Thyroid gland (tissue), 4 donors: Measurements from ENCODE around the gene SIRPA.

Experiments used
- CTCF ChIP-seq, 6 experiments: fragments of 200-600 bp in 3 of 6; fragments of 450-650 bp in 3 of 6; sonication (generic) in 3 of 6; IDR thresholded peaks; one replicate each; pipeline ENCODE4 v1.5.1; 2016 to 2019; ENCODE audit warnings: antibody characterized with exemption in 6 of 6, mild to moderate bottlenecking in 2 of 6, inconsistent platforms in 1 of 6, moderate library complexity in 1 of 6
- POLR2A ChIP-seq, 2 donors: fragments of 450-650 bp; IDR thresholded peaks; one replicate each; pipeline ENCODE4 v1.6.1; 2017; ENCODE audit warnings: antibody characterized with exemption in 2 of 2, mild to moderate bottlenecking in 2 of 2, moderate library complexity in 1 of 2

DNA sequence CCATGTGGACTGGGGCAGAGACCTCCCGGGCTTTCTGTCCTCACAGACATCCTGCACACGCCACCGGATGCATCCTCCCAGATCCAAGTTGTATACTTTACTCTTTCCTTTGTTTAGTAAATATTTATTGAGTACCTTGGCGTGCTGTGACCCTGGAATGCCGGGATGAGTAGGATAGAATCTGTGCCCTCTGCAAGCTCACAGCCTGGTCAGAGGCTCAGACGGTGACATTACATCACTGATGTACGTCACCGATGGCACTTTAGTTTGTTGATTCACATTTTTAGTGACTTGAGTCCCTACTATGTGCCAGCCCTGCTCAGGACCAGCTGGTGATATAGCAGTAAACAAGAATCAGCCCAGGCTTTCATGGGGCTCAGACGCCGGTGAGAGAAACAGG is 32.9 kb downstream of the SIRPA start:
- TF ChIP-seq CTCF (IDR thresholded peaks at IDR 0.05) (no peak), POLR2A (IDR thresholded peaks at IDR 0.05) (no peak)
